Activated T-helper 1 cell treated with Interleukin-2 at 50 U/mL for 16 hours (primary cell): ENCODE data around the gene BPTF.
A peak's percentile ranks its signal among the peaks of the same experiment; 100 is the strongest.
"Not testable (repeated sequence)": the region's sequence is repeated elsewhere in the genome, so short reads cannot be mapped to it uniquely, and the experiment has no call there.

ENCODE experiments used
- DNase-seq: peaks from one replicate; pipeline ENCODE4 v3.0.0-alpha.2; 2020; ENCODE audit warnings: low read depth

Gene BPTF

GRCh38 chr17:67974598-67975066, 149.3 kb downstream of the BPTF start:
- DNase-seq = no peak

- not testable (repeated sequence) for DNase-seq
Observed at GRCh38 chr17:67976306-67976705, 151.0 kb downstream of the BPTF start.

- no peak for DNase-seq
Observed at GRCh38 chr17:67980456-67980855, 155.2 kb downstream of the BPTF start.

GRCh38 chr17:67980883-67981282, 155.6 kb downstream of the BPTF start:
- DNase-seq = not testable (repeated sequence)

- DNase-seq = no peak
Observed at GRCh38 chr17:67982034-67982640, 156.8 kb downstream of the BPTF start.

GRCh38 chr17:67982686-67983382, 157.5 kb downstream of the BPTF start:
- no peak for DNase-seq

GRCh38 chr17:67983383-67983688, 158.0 kb downstream of the BPTF start:
- no peak for DNase-seq

- no peak for DNase-seq
Observed at GRCh38 chr17:67990909-67991308, 165.6 kb downstream of the BPTF start.

- no peak for DNase-seq
Observed at GRCh38 chr17:67992548-67993152, 167.3 kb downstream of the BPTF start.

- peak; percentile 56 for DNase-seq
Observed at GRCh38 chr17:67993153-67993997, 168.1 kb downstream of the BPTF start.

GRCh38 chr17:67993998-67994361, 168.7 kb downstream of the BPTF start:
- no peak for DNase-seq

GRCh38 chr17:67994817-67995569, 169.7 kb downstream of the BPTF start:
- no peak for DNase-seq

- DNase-seq = no peak
Observed at GRCh38 chr17:67995570-67996263, 170.4 kb downstream of the BPTF start.

- not testable (repeated sequence) for DNase-seq
Observed at GRCh38 chr17:67996301-67997171, 171.2 kb downstream of the BPTF start, which contains the start of gene C17orf58. TSS of gene C17orf58 (minus strand) at chr17:67996469. CDS start at chr17:67996198, 271 bp downstream.

GRCh38 chr17:67998466-67998865, 173.2 kb downstream of the BPTF start:
- no peak for DNase-seq

GRCh38 chr17:67999291-67999911, 174.1 kb downstream of the BPTF start:
- DNase-seq = no peak

GRCh38 chr17:68004201-68004600, 178.9 kb downstream of the BPTF start:
- no peak for DNase-seq

GRCh38 chr17:68006797-68007196, 181.5 kb downstream of the BPTF start:
- no peak for DNase-seq

- DNase-seq = peak; percentile 36
Observed at GRCh38 chr17:68011199-68011665, 185.9 kb downstream of the BPTF start.

- DNase-seq = no peak
Observed at GRCh38 chr17:68013385-68013784, 188.1 kb downstream of the BPTF start.
